ENCODE measurements around the gene KRTAP12-3. TPM values are rescaled to one million over a fixed set of nuclear protein-coding genes. Genes with fewer than 3 reads are reported as not detected.

Gene KRTAP12-3
- total and polyA plus RNA-seq, 10 of the 15 experiments (the other 5 are each of a cell fraction or from before 2014, with no cell fraction given), result not detected

GRCh38 chr21:44611551-44611950 is 46.2 kb upstream of the KRTAP12-3 start:
- H3K4me2 ChIP-seq (ENCODE audit: control insufficient read depth, insufficient read depth), result no peak overlapping the region
- ChIA-PET RAD21 (ENCODE audit: unreplicated experiment) (no interaction called here), CTCF (no interaction called here), POLR2A (no interaction called here), SMC1A (ENCODE audit: uncharacterized antibody, unreplicated experiment) (no interaction called here)
- no peak overlapping the region for H2AFZ ChIP-seq (ENCODE audit: control insufficient read depth, low read depth, low read length)
- no peaks in the 10 kb centered on the region for H3K27me3 ChIP-seq (replicated peaks in 1 of 2; ENCODE audit: control insufficient read depth in 2 of 2, insufficient read depth in 2 of 2, low read length in 1 of 2)
- no peak overlapping the region for H3K27ac ChIP-seq (ENCODE audit: control insufficient read depth, insufficient read depth)
- no peaks in the 10 kb centered on the region for H3K36me3 ChIP-seq (ENCODE audit: control insufficient read depth in 2 of 2, insufficient read depth in 2 of 2, low read length in 1 of 2)
- H3K9me3 ChIP-seq (replicated peaks; ENCODE audit: control insufficient read depth, insufficient read depth, low read length), result peaks cover 2% of the 10 kb centered on the region; the same call in 1 of the 3 replicates
- DNase-seq (ENCODE audit: low read depth, low spot score) (no peak), ATAC-seq (no peak), FAIRE-seq (no peak)
- H4K20me1 ChIP-seq (ENCODE audit: control insufficient read depth, insufficient read depth), result no peaks in the 10 kb centered on the region
- WGBS (ENCODE audit: insufficient coverage, insufficient replicate concordance, low lambda C conversion rate, missing lambda C conversion rate), result 3% methylated on average over 4 of the region's 4 CpGs
- no TSS peak for BruUV-seq (replicated peaks)
- TF ChIP-seq MTA3 (IDR thresholded peaks at IDR 0.05; ENCODE audit: borderline replicate concordance, low read length), result no peak
- no peak for TF ChIP-seq SIX5 (IDR thresholded peaks at IDR 0.05; ENCODE audit: low read depth, low read length, severe bottlenecking)
- no peak for TF ChIP-seq SMC3 (IDR thresholded peaks at IDR 0.05; ENCODE audit: borderline replicate concordance, low read length)
- TF ChIP-seq NR2C1 (IDR thresholded peaks at IDR 0.05), result no peak
- no peak for TF ChIP-seq FOS (IDR thresholded peaks at IDR 0.05; ENCODE audit: borderline replicate concordance, extremely low read depth, insufficient read length)
- TF ChIP-seq ATF2 (IDR thresholded peaks at IDR 0.05; ENCODE audit: low read length), result no peak
- TF ChIP-seq BRCA1 (IDR thresholded peaks at IDR 0.05; ENCODE audit: low read depth, low read length), result no peak
- TF ChIP-seq IRF4 (IDR thresholded peaks at IDR 0.05; ENCODE audit: low read depth, low read length), result no peak
- TF ChIP-seq NFXL1 (IDR thresholded peaks at IDR 0.05; ENCODE audit: borderline replicate concordance), result no peak
- TF ChIP-seq NFIC (IDR thresholded peaks at IDR 0.05; ENCODE audit: low read depth, low read length), result no peak
- no peak for TF ChIP-seq MYB (IDR thresholded peaks at IDR 0.05; ENCODE audit: borderline replicate concordance, low read depth, low read length)
- no peak for TF ChIP-seq RB1 (IDR thresholded peaks at IDR 0.05; ENCODE audit: borderline replicate concordance)
- no peak for TF ChIP-seq ELK1 (IDR thresholded peaks at IDR 0.05; ENCODE audit: low read depth, low read length)
- TF ChIP-seq ZBTB4 (CRISPR knock-in tag; IDR thresholded peaks at IDR 0.05), result no peak
- no peak for TF ChIP-seq CTCF (IDR thresholded peaks at IDR 0.05 in 2 of 3, conservative IDR thresholded peaks at IDR 0.05 in 1 of 3; ENCODE audit: control insufficient read depth in 2 of 3, extremely low read depth in 1 of 3, insufficient read depth in 1 of 3, low read depth in 3 of 3, low read length in 3 of 3)
- H3K4me3 ChIP-seq, result no peak overlapping the region
- no peak overlapping the region for H3K9ac ChIP-seq (ENCODE audit: control insufficient read depth, insufficient read depth, low read length)
- no peaks in the 10 kb centered on the region for H3K79me2 ChIP-seq (ENCODE audit: control insufficient read depth, insufficient read depth, low read length)
- in situ Hi-C loops (cut with MboI) (no loop called here), intact Hi-C loops (cut with micrococcal nuclease; ENCODE audit: unreplicated experiment) (no loop called here)
- no peaks in the 10 kb centered on the region for H3K4me1 ChIP-seq (ENCODE audit: control insufficient read depth, insufficient read depth, low read length)
